Mammary epithelial cell (primary cell): ENCODE data around the gene ATP10B.

Source experiments
- CTCF ChIP-seq, 2 donors: IDR thresholded peaks in 1 of 2; conservative IDR thresholded peaks in 1 of 2; 2 replicates each; pipeline ENCODE4 v1.5.1; 2011 to 2012; ENCODE audit warnings: inconsistent platforms in 2 of 2, low read length in 2 of 2, mild to moderate bottlenecking in 2 of 2, control low read depth in 1 of 2, low read depth in 1 of 2; ENCODE audit not compliant: insufficient read depth in 1 of 2; ENCODE audit errors: extremely low read depth in 1 of 2
- EZH2 ChIP-seq: IDR thresholded peaks from 2 replicates; pipeline ENCODE4 v1.6.1; 2012; ENCODE audit warnings: low read length, inconsistent platforms, borderline replicate concordance

GRCh38 chr5:160667160-160667559 is 184.9 kb downstream of the ATP10B start:
- TF ChIP-seq CTCF (conservative IDR thresholded peaks at IDR 0.05 in 1 of 2, IDR thresholded peaks at IDR 0.05 in 1 of 2; ENCODE audit: extremely low read depth in 1 of 2, insufficient read depth in 1 of 2, low read depth in 1 of 2, low read length in 2 of 2): no peak
- no peak for TF ChIP-seq EZH2
